AG09319 (cell line): ENCODE measurements around the gene F2RL3.
"Not testable (repeated sequence)": the region's sequence is repeated elsewhere in the genome, so short reads cannot be mapped to it uniquely, and the experiment has no call there.

Experiments used
- DNase-seq: peaks from one replicate; pipeline ENCODE4 v3.0.0-alpha.2; 2010; ENCODE audit warnings: low read depth; ENCODE audit errors: extremely low read depth
- CTCF ChIP-seq: IDR thresholded peaks from 2 replicates; pipeline ENCODE4 v1.5.1; 2011; ENCODE audit warnings: low read depth, mild to moderate bottlenecking, inconsistent platforms, low read length, moderate library complexity

The F2RL3 gene

GRCh38 chr19:16934489-16934888 is 45.7 kb downstream of the F2RL3 start:
- no peak for DNase-seq
- TF ChIP-seq CTCF: no peak

GRCh38 chr19:16936901-16937300 is 48.1 kb downstream of the F2RL3 start:
- TF ChIP-seq CTCF: no peak

GRCh38 chr19:16937796-16938195 is 49.0 kb downstream of the F2RL3 start:
- not testable (repeated sequence) for DNase-seq

More at GRCh38 chr19:16936901-16937300, 48.1 kb downstream of the F2RL3 start:
- no peak for DNase-seq

- TF ChIP-seq CTCF: no peak
- no peak for DNase-seq
Measured at GRCh38 chr19:16938211-16938610, 49.4 kb downstream of the F2RL3 start.

GRCh38 chr19:16940063-16940462 is 51.3 kb downstream of the F2RL3 start:
- DNase-seq: not testable (repeated sequence)

- TF ChIP-seq CTCF: no peak
- DNase-seq: no peak
Measured at GRCh38 chr19:16940626-16941025, 51.8 kb downstream of the F2RL3 start.
